Measurements from ENCODE around the gene LMBR1L.

Gene LMBR1L, protein sequence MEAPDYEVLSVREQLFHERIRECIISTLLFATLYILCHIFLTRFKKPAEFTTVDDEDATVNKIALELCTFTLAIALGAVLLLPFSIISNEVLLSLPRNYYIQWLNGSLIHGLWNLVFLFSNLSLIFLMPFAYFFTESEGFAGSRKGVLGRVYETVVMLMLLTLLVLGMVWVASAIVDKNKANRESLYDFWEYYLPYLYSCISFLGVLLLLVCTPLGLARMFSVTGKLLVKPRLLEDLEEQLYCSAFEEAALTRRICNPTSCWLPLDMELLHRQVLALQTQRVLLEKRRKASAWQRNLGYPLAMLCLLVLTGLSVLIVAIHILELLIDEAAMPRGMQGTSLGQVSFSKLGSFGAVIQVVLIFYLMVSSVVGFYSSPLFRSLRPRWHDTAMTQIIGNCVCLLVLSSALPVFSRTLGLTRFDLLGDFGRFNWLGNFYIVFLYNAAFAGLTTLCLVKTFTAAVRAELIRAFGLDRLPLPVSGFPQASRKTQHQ

DNA sequence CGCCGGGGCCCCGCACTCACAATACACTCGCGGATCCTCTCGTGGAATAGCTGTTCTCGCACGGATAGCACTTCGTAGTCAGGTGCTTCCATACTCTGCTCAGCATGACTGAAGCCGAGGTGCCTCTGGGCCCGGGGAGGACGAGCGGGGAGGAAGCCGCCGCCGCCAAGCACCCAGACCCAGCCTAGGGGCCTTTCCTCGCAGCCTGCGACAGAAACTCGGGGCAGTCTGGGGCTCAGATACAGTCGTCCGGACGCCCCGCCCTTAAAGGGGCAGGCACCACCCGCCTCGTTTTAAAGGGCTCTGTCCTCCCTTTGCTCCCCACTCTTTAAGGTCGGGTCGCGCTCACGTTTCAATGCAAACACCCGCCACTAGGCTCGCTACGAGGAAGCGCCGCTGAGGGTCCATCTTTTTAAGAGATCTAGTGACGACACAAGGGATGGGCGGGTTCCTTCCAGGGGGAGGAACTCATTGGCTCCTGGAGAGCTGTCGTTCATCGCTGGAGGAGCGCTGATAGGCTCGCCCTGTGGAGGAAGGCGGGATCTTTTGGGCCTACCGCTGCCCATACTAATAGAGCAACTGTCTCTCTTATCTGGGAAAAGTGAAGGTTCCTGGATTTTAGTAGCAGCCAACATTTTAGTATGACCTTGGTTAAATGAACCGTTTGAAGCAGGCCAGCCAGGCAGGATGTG, at the start of gene LMBR1L:
Gene LMBR1L, minus strand, starts transcription at position 384 of the 692 bp plus-strand sequence. Its CDS starts 292 bp downstream, at position 92.
- ChIA-PET POLR2A (interaction anchor here (0.6 to 7.8 kb wide), 14 partner anchors 8 to 631 kb away, joined by 3 to 112 read pairs (median 4); partner anchors contain the start of genes RHEBL1 and TUBA1B), CTCF (interaction anchor here (0.6 to 3.5 kb wide), 11 partner anchors 11 to 133 kb away, joined by 3 to 21 read pairs (median 5); partner anchors contain the start of gene RHEBL1)
- DNase-seq (ENCODE audit: extremely low spot score), result peak; percentile 98
- TF ChIP-seq ARNT (IDR thresholded peaks at IDR 0.05) (no peak), PKNOX1 (IDR thresholded peaks at IDR 0.05) (peak; percentile 98)

DNA sequence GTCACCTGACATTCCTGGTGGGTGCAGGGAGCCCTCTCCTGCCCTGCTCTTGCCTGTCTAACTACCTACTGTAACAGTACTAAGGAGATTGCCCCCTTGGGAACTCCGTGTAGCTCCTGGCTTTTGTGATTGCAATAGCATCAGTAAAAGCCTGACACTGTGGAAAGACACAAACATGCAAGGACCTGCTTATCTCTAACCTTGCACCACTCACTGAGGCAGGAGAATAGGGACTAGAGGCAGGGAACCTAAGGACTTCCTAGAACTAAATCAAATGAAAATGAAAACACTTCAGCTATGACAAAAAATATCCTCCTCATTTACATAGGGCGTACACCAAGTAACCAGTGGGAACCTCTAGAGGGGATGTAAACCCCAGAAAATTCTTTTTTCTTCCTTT, 49.8 kb upstream of the LMBR1L start:
- DNase-seq (ENCODE audit: extremely low spot score), result no peak
- POLR2A ChIA-PET, result interaction anchor here (0.6 kb wide), 2 partner anchors 29 to 30 kb away, joined by 3 read pairs; partner anchors contain the start of gene TUBA1B
- CTCF ChIA-PET, result interaction anchor here (0.6 kb wide), 1 partner anchor 75 kb away, joined by 4 read pairs; no protein-coding TSS in a partner anchor
- TF ChIP-seq BHLHE40 (IDR thresholded peaks at IDR 0.05; ENCODE audit: borderline replicate concordance), result no peak
- no peak for TF ChIP-seq NFRKB (IDR thresholded peaks at IDR 0.05)
- no peak for TF ChIP-seq FOXK2 (IDR thresholded peaks at IDR 0.05)
- TF ChIP-seq HDGF (IDR thresholded peaks at IDR 0.05; ENCODE audit: borderline replicate concordance), result no peak
- no peak for TF ChIP-seq FOXA1 (IDR thresholded peaks at IDR 0.05)
- no peak for TF ChIP-seq CTBP1 (IDR thresholded peaks at IDR 0.05; ENCODE audit: borderline replicate concordance)
- no peak for TF ChIP-seq L3MBTL2 (conservative IDR thresholded peaks at IDR 0.05)
- TF ChIP-seq ELF4 (IDR thresholded peaks at IDR 0.05), result no peak
- no peak for TF ChIP-seq FOXM1 (IDR thresholded peaks at IDR 0.05; ENCODE audit: borderline replicate concordance)
- no peak for TF ChIP-seq TARDBP (IDR thresholded peaks at IDR 0.05)
- TF ChIP-seq PKNOX1 (IDR thresholded peaks at IDR 0.05), result no peak
- TF ChIP-seq ZNF384 (IDR thresholded peaks at IDR 0.05), result no peak
- no peak for TF ChIP-seq SP1 (IDR thresholded peaks at IDR 0.05)
- no peak for TF ChIP-seq SUZ12 (IDR thresholded peaks at IDR 0.05)
- TF ChIP-seq ARNT (IDR thresholded peaks at IDR 0.05), result no peak
- no peak for TF ChIP-seq LEF1 (IDR thresholded peaks at IDR 0.05; ENCODE audit: borderline replicate concordance)

- ChIA-PET CTCF (interaction anchor here (0.5 kb wide), 1 partner anchor 9 kb away, joined by 3 read pairs; no protein-coding TSS in a partner anchor), POLR2A (interaction anchor here (1.4 kb wide), 1 partner anchor 23 kb away, joined by 4 read pairs; the partner anchor contains the start of gene TUBA1B)
- no peak for DNase-seq (ENCODE audit: extremely low spot score)
- TF ChIP-seq FOXK2 (IDR thresholded peaks at IDR 0.05) (no peak), ARNT (IDR thresholded peaks at IDR 0.05) (no peak), SUZ12 (IDR thresholded peaks at IDR 0.05) (no peak), PKNOX1 (IDR thresholded peaks at IDR 0.05) (no peak), BHLHE40 (IDR thresholded peaks at IDR 0.05; ENCODE audit: borderline replicate concordance) (no peak), NFRKB (IDR thresholded peaks at IDR 0.05) (no peak), CTBP1 (IDR thresholded peaks at IDR 0.05; ENCODE audit: borderline replicate concordance) (no peak), SP1 (IDR thresholded peaks at IDR 0.05) (no peak), L3MBTL2 (conservative IDR thresholded peaks at IDR 0.05) (no peak), TARDBP (IDR thresholded peaks at IDR 0.05) (no peak), FOXA1 (IDR thresholded peaks at IDR 0.05) (no peak), FOXM1 (IDR thresholded peaks at IDR 0.05; ENCODE audit: borderline replicate concordance) (no peak), LEF1 (IDR thresholded peaks at IDR 0.05; ENCODE audit: borderline replicate concordance) (no peak), ELF4 (IDR thresholded peaks at IDR 0.05) (no peak), ZNF384 (IDR thresholded peaks at IDR 0.05) (no peak), HDGF (IDR thresholded peaks at IDR 0.05; ENCODE audit: borderline replicate concordance) (no peak)
These were observed 43.6 kb upstream of the LMBR1L start for GRCh38 chr12:49154221-49154620.

DNA sequence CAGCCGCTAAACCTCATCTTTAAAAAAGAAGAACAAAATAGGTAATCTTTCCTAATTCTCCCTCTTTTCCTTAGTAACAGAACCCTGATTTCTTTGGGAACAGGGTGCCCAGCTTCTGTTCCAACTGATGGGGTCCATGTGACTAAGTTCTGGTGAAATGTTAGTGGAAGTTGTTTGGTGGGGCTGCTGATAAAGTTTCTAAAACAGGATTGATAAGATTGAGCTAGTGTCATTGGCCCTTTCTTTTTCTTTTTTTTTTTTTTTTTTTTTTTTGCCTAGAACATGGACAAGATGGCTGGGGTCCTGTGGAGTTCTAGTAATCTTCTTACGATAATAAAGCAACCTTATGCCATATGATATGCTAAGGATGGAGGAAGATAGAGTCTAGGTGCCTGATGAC, 36.7 kb upstream of the LMBR1L start:
- POLR2A ChIA-PET, result interaction anchor here (1.1 to 3.0 kb wide), 2 partner anchors 16 to 41 kb away, joined by 3 to 27 read pairs; partner anchors contain the start of gene TUBA1B
- CTCF ChIA-PET, result interaction anchor here (0.7 kb wide), 1 partner anchor 27 kb away, joined by 3 read pairs; no protein-coding TSS in a partner anchor
- TF ChIP-seq FOXM1 (IDR thresholded peaks at IDR 0.05; ENCODE audit: borderline replicate concordance) (no peak), ZNF384 (IDR thresholded peaks at IDR 0.05) (0 out of 2 replicates have a peak, but pooled peaks have one; percentile 27), ELF4 (IDR thresholded peaks at IDR 0.05) (no peak), L3MBTL2 (conservative IDR thresholded peaks at IDR 0.05) (no peak)

DNA sequence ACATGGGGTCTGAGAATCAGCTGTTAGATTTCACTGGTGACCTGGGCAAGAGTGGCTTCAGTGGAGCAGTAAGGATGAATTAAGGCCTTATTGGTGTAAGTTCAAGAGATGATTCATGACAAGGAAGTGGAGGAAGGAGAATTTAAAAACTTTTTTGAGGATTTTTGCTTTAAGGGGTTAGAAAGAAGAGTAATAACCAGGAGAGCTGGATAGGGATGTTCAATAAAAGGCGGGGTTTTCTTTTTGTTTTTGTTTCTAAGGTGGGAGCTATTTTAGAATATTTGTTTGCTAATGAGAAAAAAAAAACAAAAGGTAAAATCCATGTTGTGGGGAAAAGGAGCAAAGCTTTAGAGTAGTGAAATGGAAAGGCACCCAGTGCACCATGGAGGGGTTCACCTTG, 35.8 kb upstream of the LMBR1L start:
- POLR2A ChIA-PET, result interaction anchor here (0.6 to 3.0 kb wide), 2 partner anchors 15 to 294 kb away, joined by 3 to 27 read pairs; partner anchors contain the start of genes DDX23 and TUBA1B
- TF ChIP-seq HDGF (IDR thresholded peaks at IDR 0.05; ENCODE audit: borderline replicate concordance) (no peak), NFRKB (IDR thresholded peaks at IDR 0.05) (no peak), TARDBP (IDR thresholded peaks at IDR 0.05) (no peak), ELF4 (IDR thresholded peaks at IDR 0.05) (no peak), ARNT (IDR thresholded peaks at IDR 0.05) (no peak), FOXM1 (IDR thresholded peaks at IDR 0.05; ENCODE audit: borderline replicate concordance) (no peak), ZNF384 (IDR thresholded peaks at IDR 0.05) (no peak), CTBP1 (IDR thresholded peaks at IDR 0.05; ENCODE audit: borderline replicate concordance) (no peak), L3MBTL2 (conservative IDR thresholded peaks at IDR 0.05) (no peak), FOXA1 (IDR thresholded peaks at IDR 0.05) (no peak), SP1 (IDR thresholded peaks at IDR 0.05) (no peak), BHLHE40 (IDR thresholded peaks at IDR 0.05; ENCODE audit: borderline replicate concordance) (no peak), PKNOX1 (IDR thresholded peaks at IDR 0.05) (no peak), LEF1 (IDR thresholded peaks at IDR 0.05; ENCODE audit: borderline replicate concordance) (no peak), FOXK2 (IDR thresholded peaks at IDR 0.05) (no peak), SUZ12 (IDR thresholded peaks at IDR 0.05) (no peak)
- DNase-seq (ENCODE audit: extremely low spot score), result no peak
- CTCF ChIA-PET, result no interaction called here

More for the DNA sequence above, 36.7 kb upstream of the LMBR1L start:
- DNase-seq (ENCODE audit: extremely low spot score), result no peak

Data from HEK293T (cell line).